NCI-H524 treated with DMSO at 0.1 percent for 48 hours (cell line): ENCODE results near the gene ZMYND10.

Experiments
- DNase-seq: peaks from one replicate; lab custom pipeline; 2025; lab: John Stamatoyannopoulos, UW

ZMYND10 gene

GRCh38 chr3:50347187-50347813 is 1.8 kb upstream of the ZMYND10 start:
- DNase-seq, result no peak

GRCh38 chr3:50345008-50345407 is 524 bp downstream of the ZMYND10 start:
- DNase-seq, result no peak

GRCh38 chr3:50342813-50343633 is 2.5 kb downstream of the ZMYND10 start:
- no peak for DNase-seq

GRCh38 chr3:50341996-50342650 is 3.4 kb downstream of the ZMYND10 start:
- DNase-seq, result no peak

- DNase-seq, result no peak
Observed at GRCh38 chr3:50341537-50341936, 4.0 kb downstream of the ZMYND10 start.

- no peak for DNase-seq
Observed at GRCh38 chr3:50340448-50341329, 4.8 kb downstream of the ZMYND10 start, which contains the start of gene RASSF1. RASSF1 (minus strand) TSS chr3:50340836; CDS start chr3:50340805, 31 bp downstream.

- DNase-seq, result no peak
Observed at GRCh38 chr3:50340147-50340447, 5.4 kb downstream of the ZMYND10 start.

- DNase-seq, result no peak
Observed at GRCh38 chr3:50339485-50340146, 5.9 kb downstream of the ZMYND10 start.

GRCh38 chr3:50338965-50339364 is 6.6 kb downstream of the ZMYND10 start:
- DNase-seq, result no peak

GRCh38 chr3:50337175-50337861 is 8.2 kb downstream of the ZMYND10 start:
- DNase-seq, result peak; percentile 90

GRCh38 chr3:50336452-50337174 is 8.9 kb downstream of the ZMYND10 start:
- no peak for DNase-seq

GRCh38 chr3:50334339-50335075 is 11.0 kb downstream of the ZMYND10 start:
- DNase-seq, result no peak

GRCh38 chr3:50333744-50334328 is 11.7 kb downstream of the ZMYND10 start:
- no peak for DNase-seq

- DNase-seq, result no peak
Observed at GRCh38 chr3:50331364-50331907, 14.1 kb downstream of the ZMYND10 start.

- DNase-seq, result no peak
Observed at GRCh38 chr3:50330330-50330729, 15.2 kb downstream of the ZMYND10 start.

- DNase-seq, result peak; percentile 69
Observed at GRCh38 chr3:50327943-50328691, 17.4 kb downstream of the ZMYND10 start, which contains the start of gene TUSC2. TUSC2 (minus strand) TSS chr3:50328223; CDS start chr3:50328099, 124 bp downstream.

- no peak for DNase-seq
Observed at GRCh38 chr3:50327129-50327528, 18.4 kb downstream of the ZMYND10 start.

GRCh38 chr3:50326182-50326541 is 19.4 kb downstream of the ZMYND10 start:
- no peak for DNase-seq
